Esophagus muscularis mucosa (tissue), 4 donors: ENCODE data around the gene PLEKHM1. TPM values are rescaled to one million over a fixed set of nuclear protein-coding genes. Genes with fewer than 3 reads are reported as not detected.

Experiments used
- DNase-seq: peaks from one replicate; pipeline ENCODE4 v3.0.0-alpha.2; 2017; ENCODE audit errors: extremely low spot score
- H3K27ac ChIP-seq, 4 donors: fragments of 200-600 bp; sonication (generic); replicated peaks in 1 of 4; 1 replicate in 3 of 4; 2 replicates in 1 of 4; pipeline ENCODE4 v1.5.1; 2016 to 2019; ENCODE audit warnings: mild to moderate bottlenecking in 1 of 4
- H3K27me3 ChIP-seq, 4 donors: fragments of 200-600 bp; sonication (generic); one replicate each; pipeline versions ENCODE4 v1.5.1 to v1.6.0; 2016 to 2019
- H3K36me3 ChIP-seq, 4 donors: fragments of 200-600 bp; sonication (generic); one replicate each; pipeline ENCODE4 v1.5.1; 2016 to 2019
- H3K4me1 ChIP-seq, 4 donors: fragments of 200-600 bp; sonication (generic); one replicate each; pipeline ENCODE4 v1.5.1; 2016 to 2019
- H3K4me3 ChIP-seq, 4 donors: fragments of 200-600 bp; sonication (generic); 1 replicate in 2 of 4; 2 replicates in 2 of 4; pipeline ENCODE4 v1.5.1; 2016 to 2019; ENCODE audit warnings: mild to moderate bottlenecking in 4 of 4, moderate library complexity in 1 of 4
- H3K9me3 ChIP-seq, 4 donors: fragments of 200-600 bp; sonication (generic); 1 replicate in 3 of 4; 2 replicates in 1 of 4; pipeline ENCODE4 v1.5.1; 2016 to 2019
- CTCF ChIP-seq, 3 experiments: fragments of 200-600 bp in 2 of 3; fragments of 450-650 bp in 1 of 3; sonication (generic) in 2 of 3; IDR thresholded peaks; one replicate each; pipeline ENCODE4 v1.5.1; 2017 to 2019; ENCODE audit warnings: antibody characterized with exemption in 3 of 3, mild to moderate bottlenecking in 2 of 3, moderate library complexity in 1 of 3
- EP300 ChIP-seq: sonication (generic); formaldehyde crosslinking; IDR thresholded peaks from one replicate; pipeline ENCODE4 v1.6.1; 2017; ENCODE audit warnings: antibody characterized with exemption
- POLR2A ChIP-seq: fragments of 450-650 bp; IDR thresholded peaks from one replicate; pipeline ENCODE4 v1.6.1; 2017; ENCODE audit warnings: antibody characterized with exemption, moderate library complexity, mild to moderate bottlenecking, low read depth
- POLR2AphosphoS5 ChIP-seq, 2 donors: sonication (generic); formaldehyde crosslinking; IDR thresholded peaks; one replicate each; pipeline ENCODE4 v1.6.1; 2017; ENCODE audit warnings: antibody characterized with exemption in 2 of 2
- WGBS: methylation state at CpG from one replicate; pipeline ENCODE4 v1.1.5; 2018; 5-methylcytosine and 5-hydroxymethylcytosine counted together
- intact Hi-C: fragments of 100-400 bp; cut with DNase I; formaldehyde crosslinking; loops from one replicate; pipeline ENCODE4 v1.15.1; 2023
- total RNA-seq, 4 donors: library from RNA; depleted of rRNA; stranded (reverse); fragments of >200 nt; gene quantifications; one replicate each; pipeline versions ENCODE4 v1.1.0 to v1.2.1, GENCODE V29; 2016

The PLEKHM1 gene
- total RNA-seq, 4 donors from 2014 or later: 28.5 to 38.0 (median 36.0) TPM

GRCh38 chr17:45423304-45423974, 67.1 kb downstream of the PLEKHM1 start:
- Histone ChIP-seq H3K27ac (no peak overlapping the region), H3K4me1 (peaks cover 8 to 23% (median 13%) of the 10 kb centered on the region in 4 donors), H3K27me3 (peaks cover 0 to 23% (median 0%) of the 10 kb centered on the region in 4 donors), H3K36me3 (peaks cover 0 to 9% (median 0%) of the 10 kb centered on the region in 4 donors), H3K4me3 (no peak overlapping the region), H3K9me3 (no peaks in the 10 kb centered on the region)
- no peak for TF ChIP-seq POLR2AphosphoS5 (IDR thresholded peaks at IDR 0.05)
- no peak for TF ChIP-seq EP300
- no peak for TF ChIP-seq POLR2A
- TF ChIP-seq CTCF (IDR thresholded peaks at IDR 0.05): no peak
- DNase-seq: no peak
- intact Hi-C loops: no loop called here
- 61% methylated on average over 8 of the region's 8 CpGs for WGBS

GRCh38 chr17:45414990-45415881, 75.3 kb downstream of the PLEKHM1 start:
- DNase-seq: no peak

GRCh38 chr17:45413498-45413923, 77.0 kb downstream of the PLEKHM1 start:
- no peaks in the 10 kb centered on the region for H3K36me3 ChIP-seq
- intact Hi-C loops: no loop called here
- H3K27ac ChIP-seq: no peak overlapping the region
- DNase-seq: no peak
- H3K4me3 ChIP-seq: no peak overlapping the region
- H3K27me3 ChIP-seq: peaks cover 0 to 3% (median 0%) of the 10 kb centered on the region in 4 donors
- H3K9me3 ChIP-seq: no peaks in the 10 kb centered on the region
- TF ChIP-seq POLR2A (no peak), CTCF (IDR thresholded peaks at IDR 0.05) (no peak), POLR2AphosphoS5 (IDR thresholded peaks at IDR 0.05) (no peak), EP300 (no peak)
- WGBS: 91% methylated on average over 5 of the region's 9 CpGs
- H3K4me1 ChIP-seq: peaks cover 21 to 54% (median 28%) of the 10 kb centered on the region in 4 donors

More at GRCh38 chr17:45414990-45415881, 75.3 kb downstream of the PLEKHM1 start:
- Histone ChIP-seq H3K27ac (no peak overlapping the region), H3K27me3 (peaks cover 0 to 7% (median 0%) of the 10 kb centered on the region in 4 donors), H3K4me1 (peaks cover 21 to 42% (median 23%) of the 10 kb centered on the region in 4 donors), H3K4me3 (no peak overlapping the region), H3K36me3 (no peaks in the 10 kb centered on the region), H3K9me3 (no peaks in the 10 kb centered on the region)
- intact Hi-C loops: no loop called here
- TF ChIP-seq POLR2AphosphoS5 (IDR thresholded peaks at IDR 0.05) (no peak), CTCF (IDR thresholded peaks at IDR 0.05) (no peak), EP300 (no peak), POLR2A (no peak)
- 85% methylated on average over 10 of the region's 10 CpGs for WGBS

- Histone ChIP-seq H3K27ac (no peak overlapping the region), H3K4me1 (peaks cover 24 to 58% (median 33%) of the 10 kb centered on the region in 4 donors), H3K36me3 (no peaks in the 10 kb centered on the region), H3K4me3 (no peak overlapping the region), H3K27me3 (peaks cover 0 to 5% (median 0%) of the 10 kb centered on the region in 4 donors), H3K9me3 (no peaks in the 10 kb centered on the region)
- intact Hi-C loops: no loop called here
- DNase-seq: no peak
- 88% methylated on average over 5 of the region's 5 CpGs for WGBS
- TF ChIP-seq POLR2AphosphoS5 (IDR thresholded peaks at IDR 0.05) (no peak), CTCF (IDR thresholded peaks at IDR 0.05) (no peak), POLR2A (no peak), EP300 (no peak)
Observed at GRCh38 chr17:45411348-45412105, 79.0 kb downstream of the PLEKHM1 start.
